Lower leg skin (tissue), 3 donors: ENCODE data around the gene USP20.

Source experiments
- CTCF ChIP-seq, 3 donors: fragments of 450-650 bp; IDR thresholded peaks; one replicate each; pipeline ENCODE4 v1.5.1; 2016; ENCODE audit warnings: antibody characterized with exemption in 3 of 3, mild to moderate bottlenecking in 3 of 3, moderate library complexity in 2 of 3
- POLR2A ChIP-seq, 2 donors: fragments of 450-650 bp; IDR thresholded peaks; one replicate each; pipeline ENCODE4 v1.6.1; 2016 to 2017; ENCODE audit warnings: antibody characterized with exemption in 2 of 2, mild to moderate bottlenecking in 1 of 2, moderate library complexity in 1 of 2

GRCh38 chr9:129878291-129878690 is 43.0 kb downstream of the USP20 start:
- TF ChIP-seq CTCF (IDR thresholded peaks at IDR 0.05) (no peak), POLR2A (IDR thresholded peaks at IDR 0.05) (no peak)
